GM23248 (cell line): ENCODE measurements around the gene PLA2G4E. TPM values are rescaled to one million over a fixed set of nuclear protein-coding genes. Genes with fewer than 3 reads are reported as not detected.

Experiments
- DNase-seq: peaks from one replicate; pipeline ENCODE4 v3.0.0-alpha.2; 2015
- H2AFZ ChIP-seq: fragments of 200-600 bp; sonication (generic); 2 replicates; pipeline ENCODE4 v1.6.1; 2016; ENCODE audit warnings: antibody characterized with exemption
- H3F3A ChIP-seq: fragments of 200-600 bp; sonication (generic); 2 replicates; pipeline ENCODE4 v1.6.1; 2016; ENCODE audit warnings: mild to moderate bottlenecking, antibody characterized with exemption, mixed run types; ENCODE audit not compliant: insufficient read depth
- H3K27ac ChIP-seq: fragments of 200-600 bp; sonication (generic); 2 replicates; pipeline ENCODE4 v1.5.1; 2016; ENCODE audit warnings: mild to moderate bottlenecking
- H3K27me3 ChIP-seq: fragments of 200-600 bp; sonication (generic); replicated peaks from 2 replicates; pipeline ENCODE4 v1.6.1; 2016; ENCODE audit warnings: mild to moderate bottlenecking; ENCODE audit not compliant: insufficient read depth
- H3K36me3 ChIP-seq: fragments of 200-600 bp; sonication (generic); 2 replicates; pipeline ENCODE4 v1.6.1; 2016; ENCODE audit warnings: low read depth, mild to moderate bottlenecking
- H3K4me1 ChIP-seq: fragments of 200-600 bp; sonication (generic); 2 replicates; pipeline ENCODE4 v1.6.1; 2016; ENCODE audit warnings: mild to moderate bottlenecking; ENCODE audit not compliant: insufficient read depth
- H3K4me2 ChIP-seq: fragments of 200-600 bp; sonication (generic); one replicate; pipeline ENCODE4 v1.6.1; 2016; ENCODE audit warnings: mild to moderate bottlenecking; ENCODE audit not compliant: unreplicated experiment
- H3K4me3 ChIP-seq: fragments of 200-600 bp; sonication (generic); 2 replicates; pipeline ENCODE4 v1.5.1; 2016; ENCODE audit warnings: mild to moderate bottlenecking
- H3K79me2 ChIP-seq: fragments of 200-600 bp; sonication (generic); 2 replicates; pipeline ENCODE4 v1.6.1; 2016; ENCODE audit warnings: mild to moderate bottlenecking; ENCODE audit not compliant: insufficient read depth
- H3K9ac ChIP-seq: fragments of 200-600 bp; sonication (generic); 2 replicates; pipeline ENCODE4 v1.6.1; 2016; ENCODE audit warnings: mild to moderate bottlenecking
- H3K9me2 ChIP-seq: fragments of 200-600 bp; sonication (generic); 2 replicates; pipeline ENCODE4 v1.6.1; 2016; ENCODE audit warnings: mixed run types, mild to moderate bottlenecking, moderate library complexity; ENCODE audit not compliant: insufficient read depth
- H3K9me3 ChIP-seq: fragments of 200-600 bp; sonication (generic); one replicate; pipeline ENCODE4 v1.6.1; 2017; ENCODE audit warnings: low read depth
- H4K20me1 ChIP-seq: fragments of 200-600 bp; sonication (generic); 2 replicates; pipeline ENCODE4 v1.6.0; 2016; ENCODE audit not compliant: insufficient read depth
- EZH2 ChIP-seq: fragments of 200-600 bp; sonication (generic); IDR thresholded peaks from 2 replicates; pipeline ENCODE4 v1.6.1; 2018; ENCODE audit warnings: antibody characterized with exemption, mild to moderate bottlenecking; ENCODE audit not compliant: insufficient read depth, poor library complexity, severe bottlenecking
- EZH2phosphoT487 ChIP-seq: fragments of 200-600 bp; sonication (generic); IDR thresholded peaks from 2 replicates; pipeline ENCODE4 v1.6.1; 2018; ENCODE audit warnings: antibody characterized with exemption, moderate library complexity, mild to moderate bottlenecking, low read depth; ENCODE audit not compliant: insufficient read depth
- WGBS, 2 experiments: methylation state at CpG; one replicate each; pipeline ENCODE4 v1.1.6; 2015 to 2017; ENCODE audit warnings: low lambda C conversion rate in 2 of 2, low coverage in 1 of 2; ENCODE audit errors: missing lambda C conversion rate in 2 of 2; 5-methylcytosine and 5-hydroxymethylcytosine counted together
- in situ Hi-C: fragments of 300-500 bp; cut with MboI; formaldehyde crosslinking; loops from 2 replicates; pipeline ENCODE4 v1.15.0; 2020
- polyA plus RNA-seq: library from polyadenylated mRNA; unstranded; fragments of >200 nt; fragmentation: Nextera tagmentation; extraction: Ambion mirVana; gene quantifications from 2 replicates; pipeline ENCODE4 v1.2.1, GENCODE V29; 2016
- total RNA-seq: library from RNA; depleted of rRNA; stranded (reverse); fragments of >200 nt; shearing (Covaris generic); gene quantifications from 2 replicates; pipeline ENCODE4 v1.2.3, GENCODE V29; 2014

The PLA2G4E gene
- total and polyA plus RNA-seq, 2 experiments from 2014 or later = not detected

GRCh38 chr15:41981371-41982132 lies 39.3 kb downstream of the PLA2G4E start:
- Histone ChIP-seq H3K27ac (no peak overlapping the region), H4K20me1 (no peaks in the 10 kb centered on the region), H3F3A (no peaks in the 10 kb centered on the region), H3K4me2 (peak overlapping the region; percentile 69), H3K79me2 (no peaks in the 10 kb centered on the region), H3K4me3 (peak overlapping the region; percentile 23; the same call in 1 of the 2 replicates), H3K9ac (no peak overlapping the region), H3K9me2 (no peaks in the 10 kb centered on the region), H3K27me3 (no peaks in the 10 kb centered on the region), H3K4me1 (no peaks in the 10 kb centered on the region), H3K9me3 (no peaks in the 10 kb centered on the region), H3K36me3 (no peaks in the 10 kb centered on the region), H2AFZ (peak overlapping the region; percentile 59)
- DNase-seq = peak; percentile 51
- WGBS, 2 experiments = 86 to 91% methylated on average over 10 of the region's 10 CpGs
- TF ChIP-seq EZH2 (no peak), EZH2phosphoT487 (no peak)
- in situ Hi-C loops = no loop called here

- WGBS, 2 experiments = 83 to 84% methylated on average over 7 of the region's 7 CpGs
- Histone ChIP-seq H2AFZ (peak overlapping the region; percentile 59), H3K27me3 (no peaks in the 10 kb centered on the region), H3K9me2 (no peaks in the 10 kb centered on the region), H3K79me2 (no peaks in the 10 kb centered on the region), H3K9ac (no peak overlapping the region), H3K4me1 (no peaks in the 10 kb centered on the region), H3K4me3 (peak overlapping the region; percentile 23; the same call in 1 of the 2 replicates), H3K27ac (no peak overlapping the region), H4K20me1 (no peaks in the 10 kb centered on the region), H3K4me2 (peak overlapping the region; percentile 69), H3K36me3 (no peaks in the 10 kb centered on the region), H3K9me3 (no peaks in the 10 kb centered on the region), H3F3A (no peaks in the 10 kb centered on the region)
- DNase-seq = no peak
- TF ChIP-seq EZH2 (no peak), EZH2phosphoT487 (no peak)
- in situ Hi-C loops = no loop called here
These were observed 40.1 kb downstream of the PLA2G4E start for GRCh38 chr15:41980654-41981323.

GRCh38 chr15:41979493-41980266 lies 41.2 kb downstream of the PLA2G4E start:
- no peak overlapping the region for H3K9ac ChIP-seq
- no peaks in the 10 kb centered on the region for H3K4me1 ChIP-seq
- in situ Hi-C loops = no loop called here
- H3K79me2 ChIP-seq = no peaks in the 10 kb centered on the region
- no peak overlapping the region for H2AFZ ChIP-seq
- no peak overlapping the region for H3K4me2 ChIP-seq
- no peaks in the 10 kb centered on the region for H3K27me3 ChIP-seq
- no peaks in the 10 kb centered on the region for H3K36me3 ChIP-seq
- no peaks in the 10 kb centered on the region for H3K9me2 ChIP-seq
- no peak overlapping the region for H3K4me3 ChIP-seq
- no peak overlapping the region for H3K27ac ChIP-seq
- no peak for DNase-seq
- H4K20me1 ChIP-seq = no peaks in the 10 kb centered on the region
- no peaks in the 10 kb centered on the region for H3F3A ChIP-seq
- TF ChIP-seq EZH2phosphoT487 (no peak), EZH2 (no peak)
- 88 to 97% methylated on average over 5 of the region's 5 CpGs for WGBS, 2 experiments
- no peaks in the 10 kb centered on the region for H3K9me3 ChIP-seq

GRCh38 chr15:41978534-41978933 lies 42.3 kb downstream of the PLA2G4E start:
- no peaks in the 10 kb centered on the region for H3K9me3 ChIP-seq
- no peaks in the 10 kb centered on the region for H4K20me1 ChIP-seq
- H3K9ac ChIP-seq = no peak overlapping the region
- in situ Hi-C loops = no loop called here
- TF ChIP-seq EZH2 = no peak
- TF ChIP-seq EZH2phosphoT487 = no peak
- DNase-seq = no peak
- H2AFZ ChIP-seq = no peak overlapping the region
- H3K4me2 ChIP-seq = no peak overlapping the region
- no peaks in the 10 kb centered on the region for H3K27me3 ChIP-seq
- no peaks in the 10 kb centered on the region for H3F3A ChIP-seq
- no peaks in the 10 kb centered on the region for H3K9me2 ChIP-seq
- WGBS, 2 experiments = 87 to 90% methylated on average over 4 of the region's 4 CpGs
- no peak overlapping the region for H3K27ac ChIP-seq
- H3K4me1 ChIP-seq = no peaks in the 10 kb centered on the region
- no peaks in the 10 kb centered on the region for H3K79me2 ChIP-seq
- no peak overlapping the region for H3K4me3 ChIP-seq
- H3K36me3 ChIP-seq = no peaks in the 10 kb centered on the region
